Panc1 (cell line): Measurements from ENCODE around the gene ALDH2. TPM values are rescaled to one million over a fixed set of nuclear protein-coding genes. Genes with fewer than 3 reads are reported as not detected.

Experiments used
- ATAC-seq: fragments of 200-7000 bp; cut with Tn5 transposase; 2 replicates; pipeline ENCODE4 v1.9.1; 2020; ENCODE audit warnings: mild to moderate bottlenecking, moderate library complexity
- BruUV-seq: library from RNA; stranded (reverse); fragments of 400-500 nt; replicated peaks from 2 replicates; lab custom pipeline; 2021; lab: Mats Ljungman, UMichigan
- CTCF ChIA-PET: fragments of 300-600 bp; sonication (Branson Sonifier 250); formaldehyde crosslinking; loops from one replicate; lab custom pipeline; 2022; ENCODE audit warnings: antibody characterized with exemption; lab: Charles Lee
- POLR2A ChIA-PET: fragments of 300-600 bp; sonication (Branson Sonifier 250); formaldehyde crosslinking; loops from one replicate; lab custom pipeline; 2022; ENCODE audit warnings: antibody characterized with exemption; lab: Charles Lee
- DNase-seq: peaks from one replicate; pipeline ENCODE4 v3.0.0-alpha.2; 2010; ENCODE audit warnings: low read depth, low spot score
- H3K27ac ChIP-seq: 2 replicates; pipeline ENCODE4 v1.5.1; 2011; ENCODE audit warnings: mild to moderate bottlenecking, low read length, inconsistent platforms
- H3K27me3 ChIP-seq: fragments of 200-500 bp; sonication (Bioruptor generic); 2 replicates; pipeline ENCODE4 v1.6.0; 2014; ENCODE audit warnings: low read length, inconsistent platforms; ENCODE audit not compliant: control insufficient read depth, insufficient read depth
- H3K36me3 ChIP-seq: fragments of 200-500 bp; sonication (Bioruptor generic); 2 replicates; pipeline ENCODE4 v1.5.1; 2014; ENCODE audit warnings: inconsistent platforms, mild to moderate bottlenecking, low read length, moderate library complexity; ENCODE audit not compliant: control insufficient read depth, insufficient read depth
- H3K4me1 ChIP-seq: 2 replicates; pipeline ENCODE4 v1.5.1; 2011; ENCODE audit warnings: inconsistent platforms, mild to moderate bottlenecking, low read length, moderate library complexity; ENCODE audit not compliant: control insufficient read depth, insufficient read depth
- H3K4me3 ChIP-seq, 2 experiments: 2 replicates each; pipeline ENCODE4 v1.5.1; 2011 to 2012; ENCODE audit warnings: low read depth in 2 of 2, low read length in 2 of 2, mild to moderate bottlenecking in 2 of 2, inconsistent platforms in 1 of 2, moderate library complexity in 1 of 2
- H3K9me3 ChIP-seq: fragments of 200-500 bp; sonication (Bioruptor generic); 2 replicates; pipeline ENCODE4 v1.5.1; 2014; ENCODE audit warnings: low read depth, mild to moderate bottlenecking, inconsistent platforms, low read length, moderate library complexity; ENCODE audit not compliant: control insufficient read depth, insufficient read depth
- CTCF ChIP-seq: fragments of 450-650 bp; IDR thresholded peaks from 2 replicates; pipeline ENCODE4 v1.5.1; 2017; ENCODE audit warnings: mild to moderate bottlenecking
- POLR2AphosphoS5 ChIP-seq: IDR thresholded peaks from 2 replicates; pipeline ENCODE4 v1.6.1; 2012; ENCODE audit warnings: mild to moderate bottlenecking, low read depth, low read length, moderate library complexity
- REST ChIP-seq, 2 experiments: IDR thresholded peaks; 2 replicates each; pipeline ENCODE4 v1.6.1; 2011 to 2012; ENCODE audit warnings: low read depth in 2 of 2, control low read depth in 1 of 2, low read length in 1 of 2, mild to moderate bottlenecking in 1 of 2, moderate library complexity in 1 of 2; ENCODE audit not compliant: insufficient read depth in 1 of 2
- SIN3A ChIP-seq: IDR thresholded peaks from 2 replicates; pipeline ENCODE4 v1.6.1; 2012; ENCODE audit warnings: low read depth, mild to moderate bottlenecking, low read length, moderate library complexity, borderline replicate concordance; ENCODE audit not compliant: insufficient read depth
- TCF7L2 ChIP-seq: IDR thresholded peaks from 2 replicates; pipeline ENCODE4 v1.6.1; 2011; ENCODE audit warnings: mild to moderate bottlenecking, low read depth, low read length, inconsistent platforms
- in situ Hi-C: cut with HindIII; loops from 2 replicates; pipeline ENCODE4 v1.10.0; 2016; ENCODE audit warnings: low sequenced_read_pairs, low pct_unique_long_range_greater_than_20kb
- intact Hi-C: fragments of 100-400 bp; cut with micrococcal nuclease; formaldehyde crosslinking; loops from one replicate; pipeline ENCODE4 v1.10.0; 2022; ENCODE audit not compliant: unreplicated experiment
- total RNA-seq: library from RNA; stranded (reverse); gene quantifications from one replicate; pipeline ENCODE4 v1.2.1, GENCODE V29; 2021; ENCODE audit not compliant: unreplicated experiment

Gene ALDH2
- total RNA-seq, 1 experiment from 2014 or later, result 9.0 TPM

- peak overlapping the region; percentile 35; the same call in 1 of the 2 replicates for H3K27ac ChIP-seq
These were observed 7.2 kb downstream of the ALDH2 start for GRCh38 chr12:111773801-111774551.

More at GRCh38 chr12:111773801-111774551, 7.2 kb downstream of the ALDH2 start:
- Histone ChIP-seq H3K4me1 (peaks cover 30% of the 10 kb centered on the region), H3K9me3 (no peaks in the 10 kb centered on the region), H3K4me3 (peak overlapping the region in 1 of 2 experiments; percentile 14; a peak in 2 of 4 replicates), H3K27me3 (no peaks in the 10 kb centered on the region), H3K36me3 (no peaks in the 10 kb centered on the region)
- ChIA-PET POLR2A (no interaction called here), CTCF (interaction anchor here (1.4 kb wide), 1 partner anchor 39 kb away, joined by 4 read pairs; no protein-coding TSS in a partner anchor)
- DNase-seq (no peak), ATAC-seq (peak; percentile 64)
- no TSS peak for BruUV-seq
- TF ChIP-seq SIN3A, result no peak
- TF ChIP-seq CTCF, result no peak
- TF ChIP-seq REST (IDR thresholded peaks at IDR 0.05; ENCODE audit: insufficient read depth in 1 of 2, low read depth in 2 of 2, low read length in 1 of 2), result no peak
- no peak for TF ChIP-seq POLR2AphosphoS5
- 0 out of 2 replicates have a peak, but pooled peaks have one; percentile 15 for TF ChIP-seq TCF7L2
- in situ Hi-C loops (no loop called here), intact Hi-C loops (no loop called here)
